Neural progenitor cell (in vitro differentiated cells): ENCODE data around the gene PRKD1. TPM values are rescaled to one million over a fixed set of nuclear protein-coding genes. Genes with fewer than 3 reads are reported as not detected.

Experiments
- DNase-seq: peaks from one replicate; pipeline ENCODE4 v3.0.0-alpha.2; 2016; ENCODE audit warnings: low spot score
- H2AFZ ChIP-seq: fragments of 200-600 bp; sonication (generic); replicated peaks from 2 replicates; pipeline ENCODE4 v1.6.1; 2016; ENCODE audit warnings: antibody characterized with exemption
- H3F3A ChIP-seq: fragments of 200-600 bp; sonication (generic); 2 replicates; pipeline ENCODE4 v1.6.1; 2016; ENCODE audit warnings: antibody characterized with exemption, low read depth
- H3K27ac ChIP-seq: fragments of 200-600 bp; sonication (generic); 2 replicates; pipeline ENCODE4 v1.5.1; 2016; ENCODE audit warnings: mild to moderate bottlenecking
- H3K27me3 ChIP-seq: fragments of 200-600 bp; sonication (generic); 2 replicates; pipeline ENCODE4 v1.6.1; 2016; ENCODE audit warnings: mild to moderate bottlenecking, moderate library complexity
- H3K36me3 ChIP-seq: fragments of 200-600 bp; sonication (generic); 2 replicates; pipeline ENCODE4 v1.5.1; 2016
- H3K4me1 ChIP-seq: fragments of 200-600 bp; sonication (generic); 2 replicates; pipeline ENCODE4 v1.6.1; 2016; ENCODE audit warnings: mixed run types
- H3K4me2 ChIP-seq: fragments of 200-600 bp; sonication (generic); 2 replicates; pipeline ENCODE4 v1.6.1; 2016
- H3K4me3 ChIP-seq: fragments of 200-600 bp; sonication (generic); 2 replicates; pipeline ENCODE4 v1.5.1; 2016
- H3K79me2 ChIP-seq: fragments of 200-600 bp; sonication (generic); 2 replicates; pipeline ENCODE4 v1.6.1; 2016; ENCODE audit warnings: low read depth
- H3K9ac ChIP-seq: fragments of 200-600 bp; sonication (generic); 2 replicates; pipeline ENCODE4 v1.6.1; 2016
- H3K9me3 ChIP-seq: fragments of 200-600 bp; sonication (generic); 2 replicates; pipeline ENCODE4 v1.5.1; 2016; ENCODE audit warnings: low read depth
- H4K20me1 ChIP-seq: fragments of 200-600 bp; sonication (generic); 2 replicates; pipeline ENCODE4 v1.6.1; 2016; ENCODE audit warnings: low read depth
- H3K27ac Mint-ChIP-seq: 3 replicates; pipeline ENCODE4 v1.8.0; 2021; ENCODE audit warnings: mixed read lengths
- H3K27me3 Mint-ChIP-seq: 2 replicates; pipeline ENCODE4 v1.8.0; 2022; ENCODE audit warnings: low read depth, mild to moderate bottlenecking, inconsistent platforms, moderate library complexity, mixed read lengths; ENCODE audit not compliant: insufficient read depth
- H3K36me3 Mint-ChIP-seq: 3 replicates; pipeline ENCODE4 v1.8.0; 2021; ENCODE audit warnings: mixed read lengths
- H3K4me1 Mint-ChIP-seq: 3 replicates; pipeline ENCODE4 v1.8.0; 2021; ENCODE audit warnings: mixed read lengths
- H3K4me3 Mint-ChIP-seq: 3 replicates; pipeline ENCODE4 v1.8.0; 2021; ENCODE audit warnings: mild to moderate bottlenecking, moderate library complexity, mixed read lengths
- H3K9me3 Mint-ChIP-seq: 3 replicates; pipeline ENCODE4 v1.8.0; 2020; ENCODE audit warnings: mixed read lengths
- EZH2 ChIP-seq: fragments of 200-600 bp; sonication (generic); IDR thresholded peaks from 2 replicates; pipeline ENCODE4 v1.6.1; 2017; ENCODE audit warnings: antibody characterized with exemption, mild to moderate bottlenecking, moderate library complexity
- EZH2phosphoT487 ChIP-seq: fragments of 200-600 bp; sonication (generic); IDR thresholded peaks from 2 replicates; pipeline ENCODE4 v1.6.1; 2017; ENCODE audit warnings: antibody characterized with exemption
- total RNA-seq: library from RNA; depleted of rRNA; stranded (reverse); fragments of >200 nt; gene quantifications from 2 replicates; pipeline ENCODE4 v1.2.3, GENCODE V29; 2015; ENCODE audit warnings: low replicate concordance
- TF ChIP-seq, protein P1 (sequence below): fragments of 200-600 bp; sonication (generic); IDR thresholded peaks from 2 replicates; pipeline ENCODE4 v1.5.1; 2017; ENCODE audit warnings: antibody characterized with exemption, mild to moderate bottlenecking

The PRKD1 gene
- total RNA-seq, 1 donor from 2014 or later, result 8.7 TPM

DNA sequence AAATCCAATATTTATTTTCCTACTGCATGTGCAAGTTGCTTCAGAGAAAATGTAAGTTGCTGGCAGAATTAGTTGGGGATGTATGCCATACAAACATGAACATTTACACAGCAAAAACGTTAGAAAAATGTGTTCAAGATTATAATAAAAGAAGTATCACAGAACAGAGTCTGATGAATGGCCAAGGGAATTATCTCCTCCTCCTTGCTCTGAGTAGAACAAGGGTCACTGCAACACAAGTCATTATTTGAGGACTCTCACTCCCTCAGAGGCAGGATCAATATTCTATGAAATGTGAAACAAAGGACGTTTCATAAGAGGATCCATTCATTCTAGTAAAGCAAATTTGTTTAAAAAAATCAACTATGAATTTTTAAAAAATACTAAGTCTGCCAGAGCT, 177.8 kb downstream of the PRKD1 start:
- H3K27me3 Mint-ChIP-seq, result peaks cover 2% of the 10 kb centered on the region
- H3K4me1 Mint-ChIP-seq, result no peaks in the 10 kb centered on the region
- no peak overlapping the region for H3K9ac ChIP-seq
- no peaks in the 10 kb centered on the region for H3K4me1 ChIP-seq
- no peaks in the 10 kb centered on the region for H3F3A ChIP-seq
- no peak overlapping the region for H3K4me3 ChIP-seq
- no peaks in the 10 kb centered on the region for H3K36me3 Mint-ChIP-seq
- H3K36me3 ChIP-seq, result no peaks in the 10 kb centered on the region
- H3K79me2 ChIP-seq, result no peaks in the 10 kb centered on the region
- no peak for DNase-seq
- TF ChIP-seq EZH2 (no peak), EZH2phosphoT487 (no peak)
- TF ChIP-seq, protein P1, sequence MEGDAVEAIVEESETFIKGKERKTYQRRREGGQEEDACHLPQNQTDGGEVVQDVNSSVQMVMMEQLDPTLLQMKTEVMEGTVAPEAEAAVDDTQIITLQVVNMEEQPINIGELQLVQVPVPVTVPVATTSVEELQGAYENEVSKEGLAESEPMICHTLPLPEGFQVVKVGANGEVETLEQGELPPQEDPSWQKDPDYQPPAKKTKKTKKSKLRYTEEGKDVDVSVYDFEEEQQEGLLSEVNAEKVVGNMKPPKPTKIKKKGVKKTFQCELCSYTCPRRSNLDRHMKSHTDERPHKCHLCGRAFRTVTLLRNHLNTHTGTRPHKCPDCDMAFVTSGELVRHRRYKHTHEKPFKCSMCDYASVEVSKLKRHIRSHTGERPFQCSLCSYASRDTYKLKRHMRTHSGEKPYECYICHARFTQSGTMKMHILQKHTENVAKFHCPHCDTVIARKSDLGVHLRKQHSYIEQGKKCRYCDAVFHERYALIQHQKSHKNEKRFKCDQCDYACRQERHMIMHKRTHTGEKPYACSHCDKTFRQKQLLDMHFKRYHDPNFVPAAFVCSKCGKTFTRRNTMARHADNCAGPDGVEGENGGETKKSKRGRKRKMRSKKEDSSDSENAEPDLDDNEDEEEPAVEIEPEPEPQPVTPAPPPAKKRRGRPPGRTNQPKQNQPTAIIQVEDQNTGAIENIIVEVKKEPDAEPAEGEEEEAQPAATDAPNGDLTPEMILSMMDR, result no peak
- H3K27ac ChIP-seq, result no peak overlapping the region
- no peak overlapping the region for H3K27ac Mint-ChIP-seq
- no peaks in the 10 kb centered on the region for H3K27me3 ChIP-seq
- no peaks in the 10 kb centered on the region for H3K9me3 Mint-ChIP-seq
- no peak overlapping the region for H3K4me3 Mint-ChIP-seq
- H4K20me1 ChIP-seq, result no peaks in the 10 kb centered on the region
- no peak overlapping the region for H3K4me2 ChIP-seq
- no peaks in the 10 kb centered on the region for H3K9me3 ChIP-seq
- H2AFZ ChIP-seq, result no peak overlapping the region

DNA sequence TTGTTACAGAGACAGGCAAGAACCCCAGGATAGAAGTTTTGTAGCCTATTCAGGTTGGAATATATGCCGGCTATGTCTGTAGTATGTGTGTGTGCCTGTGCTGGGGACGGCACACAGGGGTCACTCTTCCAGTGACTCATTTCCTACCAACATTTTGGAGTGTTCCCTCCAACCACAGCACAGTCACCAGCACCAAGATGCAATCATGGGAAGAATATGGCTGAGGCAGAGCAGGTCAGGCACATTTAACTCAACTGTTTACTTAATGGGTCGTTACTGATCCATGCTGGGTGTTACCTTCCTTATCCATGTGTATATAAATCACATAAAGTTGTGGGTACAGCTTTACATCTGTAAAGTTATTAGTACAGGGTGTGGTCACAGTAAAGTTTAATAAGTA, 178.3 kb downstream of the PRKD1 start:
- Mint-ChIP-seq H3K36me3 (no peaks in the 10 kb centered on the region), H3K4me1 (no peaks in the 10 kb centered on the region), H3K9me3 (no peaks in the 10 kb centered on the region), H3K27ac (no peak overlapping the region), H3K4me3 (no peak overlapping the region), H3K27me3 (peaks cover 2% of the 10 kb centered on the region)
- H3F3A ChIP-seq, result no peaks in the 10 kb centered on the region
- H3K9ac ChIP-seq, result no peak overlapping the region
- no peaks in the 10 kb centered on the region for H3K27me3 ChIP-seq
- no peak overlapping the region for H3K27ac ChIP-seq
- no peaks in the 10 kb centered on the region for H3K9me3 ChIP-seq
- TF ChIP-seq EZH2phosphoT487, result no peak
- TF ChIP-seq, protein P1, result no peak
- TF ChIP-seq EZH2, result no peak
- no peak overlapping the region for H3K4me2 ChIP-seq
- no peak overlapping the region for H2AFZ ChIP-seq
- H3K36me3 ChIP-seq, result no peaks in the 10 kb centered on the region
- no peaks in the 10 kb centered on the region for H3K79me2 ChIP-seq
- no peak overlapping the region for H3K4me3 ChIP-seq
- H3K4me1 ChIP-seq, result no peaks in the 10 kb centered on the region
- H4K20me1 ChIP-seq, result no peaks in the 10 kb centered on the region
- no peak for DNase-seq

DNA sequence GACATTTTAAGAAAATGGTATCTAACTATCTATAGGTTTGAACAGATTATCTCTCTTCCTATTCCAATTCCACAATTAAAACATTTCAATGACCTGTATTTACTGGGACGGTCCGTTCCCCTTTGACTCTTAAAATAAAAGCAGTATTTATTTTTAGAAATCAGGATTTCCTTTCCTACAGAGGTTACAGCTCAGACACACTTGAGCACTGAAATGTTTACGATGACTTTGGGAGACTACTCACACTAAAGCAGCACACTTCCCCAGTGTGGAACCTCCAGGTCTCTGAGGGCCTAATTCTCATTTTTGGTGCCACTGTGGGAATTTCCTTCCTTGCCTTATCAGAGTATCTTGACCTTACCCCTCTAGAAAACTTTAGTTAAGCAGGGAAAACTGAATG, 181.8 kb downstream of the PRKD1 start:
- H4K20me1 ChIP-seq, result no peaks in the 10 kb centered on the region
- no peak overlapping the region for H3K4me2 ChIP-seq
- no peaks in the 10 kb centered on the region for H3K36me3 ChIP-seq
- no peak for DNase-seq
- no peak overlapping the region for H3K4me3 Mint-ChIP-seq
- H3K9me3 ChIP-seq, result no peaks in the 10 kb centered on the region
- no peaks in the 10 kb centered on the region for H3F3A ChIP-seq
- no peaks in the 10 kb centered on the region for H3K9me3 Mint-ChIP-seq
- TF ChIP-seq, protein P1, result no peak
- TF ChIP-seq EZH2 (no peak), EZH2phosphoT487 (no peak)
- no peaks in the 10 kb centered on the region for H3K4me1 Mint-ChIP-seq
- H3K27ac ChIP-seq, result no peak overlapping the region
- H3K27me3 Mint-ChIP-seq, result no peaks in the 10 kb centered on the region
- H3K4me1 ChIP-seq, result peaks cover 5% of the 10 kb centered on the region
- H3K27ac Mint-ChIP-seq, result no peak overlapping the region
- H3K4me3 ChIP-seq, result no peak overlapping the region
- H3K79me2 ChIP-seq, result no peaks in the 10 kb centered on the region
- no peaks in the 10 kb centered on the region for H3K27me3 ChIP-seq
- no peak overlapping the region for H2AFZ ChIP-seq
- H3K9ac ChIP-seq, result no peak overlapping the region
- no peaks in the 10 kb centered on the region for H3K36me3 Mint-ChIP-seq

DNA sequence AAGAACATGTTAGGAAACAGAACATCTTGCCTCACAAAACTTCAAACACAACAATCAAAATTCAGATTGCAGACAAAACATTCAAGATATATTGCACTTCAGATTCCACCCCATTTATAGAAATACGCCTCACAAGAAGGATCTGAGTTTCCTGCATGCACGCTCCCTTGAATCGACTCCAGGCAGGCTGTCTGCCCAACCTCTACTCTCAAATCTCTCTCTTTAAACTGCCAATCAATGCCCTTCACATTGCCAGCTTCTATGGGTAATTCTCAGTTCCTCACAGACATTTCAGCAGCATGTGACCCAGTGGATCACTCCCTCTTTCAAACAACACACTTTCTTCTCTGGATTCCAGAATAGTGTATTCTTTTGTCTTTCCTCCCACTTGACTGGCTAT, 184.1 kb downstream of the PRKD1 start:
- Histone ChIP-seq H3K27ac (no peak overlapping the region), H3K4me1 (peaks cover 12% of the 10 kb centered on the region), H3K79me2 (no peaks in the 10 kb centered on the region), H3K9me3 (no peaks in the 10 kb centered on the region), H3K36me3 (no peaks in the 10 kb centered on the region), H3K9ac (no peak overlapping the region), H3F3A (no peaks in the 10 kb centered on the region), H4K20me1 (no peaks in the 10 kb centered on the region), H3K27me3 (no peaks in the 10 kb centered on the region), H3K4me2 (no peak overlapping the region), H3K4me3 (no peak overlapping the region), H2AFZ (no peak overlapping the region)
- Mint-ChIP-seq H3K27ac (no peak overlapping the region), H3K27me3 (no peaks in the 10 kb centered on the region), H3K36me3 (no peaks in the 10 kb centered on the region), H3K9me3 (no peaks in the 10 kb centered on the region), H3K4me3 (no peak overlapping the region), H3K4me1 (no peaks in the 10 kb centered on the region)
- TF ChIP-seq, protein P1, result no peak
- TF ChIP-seq EZH2phosphoT487 (no peak), EZH2 (no peak)
- DNase-seq, result no peak
